ENCODE measurements around the gene PTMA.
"Not testable (repeated sequence)": the region's sequence is repeated elsewhere in the genome, so short reads cannot be mapped to it uniquely, and the experiment has no call there.

Gene PTMA

DNA sequence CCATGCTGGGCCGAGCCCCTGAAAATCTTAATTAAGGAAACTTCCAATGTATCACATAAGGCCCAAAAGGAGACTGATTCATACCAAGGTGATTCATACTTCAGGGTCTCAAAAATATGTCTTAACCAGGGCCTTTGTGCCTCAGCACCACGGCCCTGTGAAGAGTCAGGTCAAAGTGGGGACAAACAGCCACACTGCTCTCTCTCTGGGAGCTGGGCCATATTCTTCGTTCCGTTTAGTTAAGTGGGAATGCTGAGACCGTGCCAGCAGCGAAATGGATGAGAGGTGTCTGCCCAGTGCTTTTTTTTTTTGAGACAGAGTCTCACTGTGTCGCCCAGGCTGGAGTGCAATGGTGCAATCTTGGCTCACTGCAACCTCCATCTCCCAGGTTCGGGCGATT lies 9.3 kb upstream of the PTMA start:
- Mint-ChIP-seq H3K4me1 (ENCODE audit: low read depth) (no peaks in the 10 kb centered on the region), H3K9me3 (no peaks in the 10 kb centered on the region), H3K4me3 (no peak overlapping the region), H3K36me3 (ENCODE audit: low read depth) (peaks cover 2% of the 10 kb centered on the region), H3K27me3 (ENCODE audit: low read depth) (no peaks in the 10 kb centered on the region), H3K27ac (no peak overlapping the region)
- DNase-seq (ENCODE audit: low spot score), result no peak

DNA sequence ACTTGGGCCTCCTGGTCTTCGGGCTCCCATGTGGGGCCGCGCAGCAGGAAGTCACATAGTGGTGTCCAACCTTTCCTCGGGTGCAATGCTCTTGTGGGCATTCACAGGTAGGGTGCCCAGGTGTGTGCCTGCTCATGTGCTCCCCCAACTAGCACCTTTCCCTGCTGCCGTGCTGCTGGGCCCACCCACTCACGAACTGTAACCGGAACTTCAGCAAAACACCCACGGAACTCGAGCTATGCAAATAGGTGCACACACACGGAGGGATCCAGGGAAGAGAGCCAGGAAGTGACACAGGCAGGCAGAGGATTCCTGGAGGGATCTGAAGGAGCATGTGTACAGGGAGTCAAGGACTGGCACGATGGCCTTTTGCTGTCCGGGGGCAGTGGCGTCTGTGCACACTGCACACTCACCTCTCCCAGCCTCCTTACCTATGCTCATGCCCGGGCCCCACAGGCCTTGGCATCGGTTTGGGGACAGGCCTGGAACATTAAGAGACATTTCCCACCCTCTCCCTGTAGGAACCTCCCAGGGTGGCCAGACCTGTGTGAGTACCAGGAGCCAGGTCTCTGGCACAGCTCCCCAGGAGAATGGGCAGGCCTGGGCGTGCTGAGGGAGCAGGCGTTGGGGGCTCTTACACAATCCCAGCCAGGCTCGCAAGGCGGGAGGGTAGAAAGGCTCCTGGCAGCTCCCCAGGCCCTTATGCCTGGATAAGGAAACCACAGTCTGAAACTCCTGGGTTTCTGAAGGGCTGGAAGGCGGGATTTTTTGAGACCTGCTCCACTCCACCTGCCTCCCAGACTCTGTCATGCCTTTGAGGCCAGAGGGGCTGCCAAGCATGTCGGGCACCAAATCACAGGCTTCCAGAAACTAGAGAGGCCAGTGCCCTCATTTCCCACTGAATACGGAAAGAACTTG lies 6.6 kb upstream of the PTMA start:
- H3K4me1 Mint-ChIP-seq (ENCODE audit: low read depth), result peaks cover 8% of the 10 kb centered on the region
- H3K4me3 Mint-ChIP-seq, result no peak overlapping the region
- no peaks in the 10 kb centered on the region for H3K27me3 Mint-ChIP-seq (ENCODE audit: low read depth)
- no peak overlapping the region for H3K27ac Mint-ChIP-seq
- H3K9me3 Mint-ChIP-seq, result no peaks in the 10 kb centered on the region
- peaks cover 5% of the 10 kb centered on the region for H3K36me3 Mint-ChIP-seq (ENCODE audit: low read depth)
- DNase-seq (ENCODE audit: low spot score), result no peak

DNA sequence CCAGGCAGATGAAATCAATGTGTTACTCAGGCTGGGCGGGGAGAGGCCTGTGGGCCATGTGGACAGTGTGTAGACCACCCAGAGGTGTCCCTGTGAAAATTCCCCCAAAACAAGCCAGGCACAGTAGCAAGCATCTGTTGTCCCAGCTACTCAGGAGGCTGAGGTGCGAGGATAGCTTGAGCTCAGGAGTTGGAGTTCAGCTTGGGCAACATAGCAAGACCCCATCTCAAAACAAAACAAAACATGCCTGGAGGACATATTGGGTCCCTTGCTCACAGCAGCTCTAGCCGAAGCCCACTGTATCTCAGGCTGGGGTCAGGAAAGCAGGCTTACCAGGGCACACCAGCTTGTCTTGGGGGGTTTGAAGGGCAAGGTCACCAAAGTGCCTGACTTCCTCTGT lies 4.3 kb upstream of the PTMA start:
- H3K27me3 Mint-ChIP-seq (ENCODE audit: low read depth), result peaks cover 2% of the 10 kb centered on the region
- peaks cover 12% of the 10 kb centered on the region for H3K4me1 Mint-ChIP-seq (ENCODE audit: low read depth)
- H3K36me3 Mint-ChIP-seq (ENCODE audit: low read depth), result peaks cover 9% of the 10 kb centered on the region
- no peaks in the 10 kb centered on the region for H3K9me3 Mint-ChIP-seq
- H3K27ac Mint-ChIP-seq, result peak overlapping the region; percentile 70
- DNase-seq (ENCODE audit: low spot score), result no peak
- peak overlapping the region; percentile 34 for H3K4me3 Mint-ChIP-seq

DNA sequence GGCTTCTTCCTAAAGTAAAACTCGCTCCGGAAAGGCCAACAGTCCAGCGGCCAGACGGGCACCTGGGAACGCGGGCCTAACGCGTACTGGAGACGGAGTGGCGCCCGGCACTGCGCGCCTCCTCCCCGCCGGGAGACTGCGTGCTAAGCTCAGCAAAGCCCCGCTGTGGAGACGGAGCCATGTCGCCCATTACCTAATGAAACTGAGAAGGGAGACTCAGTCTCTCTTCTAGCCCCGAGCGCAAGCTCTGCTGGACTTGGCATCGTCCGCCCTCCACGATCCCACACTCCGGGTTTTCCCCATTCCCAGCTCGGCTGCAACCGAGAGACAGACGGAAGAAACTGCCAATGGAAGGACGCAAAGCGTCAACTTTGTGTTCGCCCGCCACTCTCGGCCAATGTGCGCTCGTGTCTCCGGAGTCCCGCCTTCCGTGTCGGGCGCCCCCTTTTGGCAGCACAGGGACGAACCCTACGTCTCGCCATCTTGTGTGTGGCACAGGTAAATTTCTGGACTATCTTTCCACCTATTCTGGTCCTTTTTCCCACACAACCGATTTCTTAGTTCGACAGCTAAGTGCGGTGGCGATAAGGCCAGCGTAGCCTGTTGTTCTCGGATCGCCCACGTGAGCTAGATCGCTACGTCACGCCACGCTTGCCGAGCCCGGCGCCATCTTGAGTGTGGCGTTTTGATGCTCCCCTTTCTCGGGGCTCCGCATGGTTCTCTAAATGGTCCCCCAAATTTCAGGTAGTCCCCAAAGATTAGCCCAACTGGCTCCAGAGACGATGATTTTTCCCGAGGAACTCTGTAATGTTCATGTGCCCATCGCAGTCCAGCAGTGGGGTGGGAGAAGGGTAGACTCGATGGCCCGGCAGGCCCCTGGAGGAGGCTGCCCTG lies 1.3 kb upstream of the PTMA start:
- peak overlapping the region; percentile 96 for H3K4me3 Mint-ChIP-seq
- peaks cover 27% of the 10 kb centered on the region for H3K36me3 Mint-ChIP-seq (ENCODE audit: low read depth)
- DNase-seq (ENCODE audit: low spot score), result peak; percentile 97
- peaks cover 2% of the 10 kb centered on the region for H3K27me3 Mint-ChIP-seq (ENCODE audit: low read depth)
- H3K4me1 Mint-ChIP-seq (ENCODE audit: low read depth), result peaks cover 18% of the 10 kb centered on the region
- H3K27ac Mint-ChIP-seq, result peak overlapping the region; percentile 100
- H3K9me3 Mint-ChIP-seq, result no peaks in the 10 kb centered on the region

DNA sequence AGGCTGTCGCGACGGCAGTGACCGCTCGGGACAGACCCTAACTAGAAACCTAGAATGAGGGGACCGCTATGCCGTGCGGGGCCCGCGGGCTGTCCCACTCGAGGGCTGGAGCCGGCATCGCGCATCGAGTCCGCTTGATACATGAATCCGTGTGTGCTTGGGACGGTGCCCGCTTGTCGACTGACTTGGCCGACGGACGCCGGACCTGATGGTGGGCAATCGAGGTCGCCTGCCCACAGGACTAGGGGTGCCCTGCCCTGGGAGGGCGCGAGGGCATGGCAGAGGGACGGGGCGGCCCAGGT lies 749 bp upstream of the PTMA start:
- Mint-ChIP-seq H3K36me3 (ENCODE audit: low read depth) (peaks cover 33% of the 10 kb centered on the region), H3K27me3 (ENCODE audit: low read depth) (peaks cover 2% of the 10 kb centered on the region)
- no peak for DNase-seq (ENCODE audit: low spot score)

DNA sequence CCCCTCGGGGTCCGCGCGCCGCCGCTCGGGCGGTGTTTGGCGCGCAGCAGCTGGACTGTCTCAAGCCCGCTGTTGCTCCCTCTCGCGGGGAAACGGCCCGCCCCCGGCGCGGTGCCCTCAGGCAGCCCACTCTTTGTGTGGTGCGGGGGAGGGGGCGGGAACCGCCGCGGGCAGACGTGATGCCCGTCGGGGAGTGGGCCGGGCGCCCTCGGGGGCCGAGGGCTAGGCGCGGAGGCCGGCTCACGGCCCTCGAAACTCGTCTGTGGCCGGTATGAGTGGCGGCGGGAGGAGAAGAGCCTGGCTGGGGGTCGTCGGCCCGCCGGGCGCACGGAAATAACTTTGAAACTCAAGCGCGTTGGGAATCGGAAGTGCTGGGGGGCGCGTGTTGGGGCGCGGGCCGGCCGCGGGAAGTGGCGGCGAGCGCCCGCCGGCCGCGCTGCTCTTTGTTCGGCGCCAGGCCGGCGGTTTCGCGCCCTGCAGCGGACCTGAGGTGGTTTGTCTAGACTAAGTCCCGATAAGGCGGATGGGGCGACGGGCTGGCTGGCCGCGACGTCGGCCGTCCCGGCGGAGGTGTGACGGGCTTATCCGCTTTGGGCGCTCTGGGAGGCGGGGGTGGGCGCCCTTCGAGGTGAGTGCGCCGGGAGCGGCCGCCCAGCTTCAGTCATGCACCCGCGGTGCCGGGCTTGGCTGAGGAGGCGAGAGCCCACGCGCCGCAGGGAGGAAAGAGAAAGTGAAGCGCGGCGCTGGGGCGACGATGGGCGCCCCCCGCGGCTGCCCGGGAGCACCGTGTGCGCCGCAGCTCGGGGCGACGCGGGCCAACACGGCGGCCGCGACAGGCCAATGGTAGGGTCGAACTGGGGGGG lies 679 bp downstream of the PTMA start:
- H3K36me3 Mint-ChIP-seq (ENCODE audit: low read depth), result peaks cover 44% of the 10 kb centered on the region
- peak; percentile 60 for DNase-seq (ENCODE audit: low spot score)
- peaks cover 33% of the 10 kb centered on the region for H3K4me1 Mint-ChIP-seq (ENCODE audit: low read depth)

More for the DNA sequence above, 749 bp upstream of the PTMA start:
- peaks cover 24% of the 10 kb centered on the region for H3K4me1 Mint-ChIP-seq (ENCODE audit: low read depth)
- H3K4me3 Mint-ChIP-seq, result peak overlapping the region; percentile 96
- H3K9me3 Mint-ChIP-seq, result no peaks in the 10 kb centered on the region
- peak overlapping the region; percentile 100 for H3K27ac Mint-ChIP-seq

DNA sequence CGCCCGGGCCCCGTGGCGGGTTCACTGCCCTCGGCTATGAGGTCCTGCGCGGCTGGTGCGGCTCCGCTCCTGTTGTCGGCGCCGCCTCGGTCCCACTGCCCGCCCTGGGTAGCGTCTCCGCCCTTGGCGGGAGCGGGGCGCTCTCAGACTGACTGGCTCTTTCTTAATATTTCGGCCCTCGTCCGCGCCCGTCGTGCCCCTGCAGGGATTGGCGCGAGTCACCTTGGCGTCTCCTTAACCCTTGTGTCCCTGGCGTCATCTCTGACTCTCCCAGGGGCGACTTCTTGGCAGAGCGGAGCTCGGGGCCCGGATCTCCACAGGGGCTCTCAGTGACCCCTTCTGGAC lies 1.3 kb downstream of the PTMA start:
- Mint-ChIP-seq H3K4me3 (peak overlapping the region; percentile 91), H3K36me3 (ENCODE audit: low read depth) (peaks cover 46% of the 10 kb centered on the region), H3K9me3 (no peaks in the 10 kb centered on the region), H3K27me3 (ENCODE audit: low read depth) (peaks cover 2% of the 10 kb centered on the region), H3K27ac (peak overlapping the region; percentile 95), H3K4me1 (ENCODE audit: low read depth) (peaks cover 33% of the 10 kb centered on the region)
- no peak for DNase-seq (ENCODE audit: low spot score)

More for the DNA sequence above, 679 bp downstream of the PTMA start:
- H3K27ac Mint-ChIP-seq, result peak overlapping the region; percentile 99
- H3K4me3 Mint-ChIP-seq, result peak overlapping the region; percentile 99
- peaks cover 2% of the 10 kb centered on the region for H3K27me3 Mint-ChIP-seq (ENCODE audit: low read depth)
- no peaks in the 10 kb centered on the region for H3K9me3 Mint-ChIP-seq

DNA sequence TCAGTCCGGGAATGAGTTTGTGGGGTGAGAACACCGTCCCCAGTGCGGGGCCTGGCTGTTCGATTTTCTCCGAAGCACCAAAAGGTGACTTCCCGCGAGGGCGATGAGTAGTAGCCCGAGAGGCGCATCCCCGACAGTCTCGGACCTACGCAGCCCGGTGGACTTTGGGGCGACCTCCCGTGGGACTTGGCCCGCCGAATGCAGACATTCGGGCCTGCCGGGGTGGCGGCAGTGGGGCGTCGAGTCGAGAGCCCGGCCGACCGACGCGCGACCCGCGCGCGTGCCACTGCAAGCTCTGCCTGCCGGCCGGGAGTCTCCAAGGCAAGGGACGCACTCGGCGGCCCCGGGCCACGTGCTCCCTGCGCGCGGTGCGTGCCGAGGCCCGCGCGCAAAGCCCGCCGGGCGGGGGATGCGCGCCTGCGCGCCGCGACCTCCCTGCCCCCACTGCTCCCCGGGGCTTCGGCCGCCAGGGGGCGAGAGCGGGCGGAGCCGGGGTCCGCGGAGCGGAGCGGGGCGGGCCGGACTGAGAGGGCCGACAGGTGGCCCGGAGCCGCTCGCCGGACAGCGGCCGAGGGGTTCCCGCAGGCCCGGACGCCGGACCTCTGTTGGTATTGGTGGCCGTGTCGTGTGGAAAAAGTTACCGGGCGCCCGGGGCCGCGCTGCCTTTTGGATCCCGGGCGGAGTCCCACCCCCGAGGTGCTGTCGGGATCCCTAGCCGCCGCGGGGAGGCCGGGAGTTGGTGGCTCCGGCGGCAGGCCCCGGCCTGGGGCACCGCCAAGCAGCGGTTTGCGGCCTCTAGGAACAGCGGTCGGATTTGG lies 1.9 kb downstream of the PTMA start:
- DNase-seq (ENCODE audit: low spot score), result peak; percentile 89
- peaks cover 2% of the 10 kb centered on the region for H3K27me3 Mint-ChIP-seq (ENCODE audit: low read depth)
- peak overlapping the region; percentile 99 for H3K27ac Mint-ChIP-seq
- H3K4me1 Mint-ChIP-seq (ENCODE audit: low read depth), result peaks cover 33% of the 10 kb centered on the region
- H3K36me3 Mint-ChIP-seq (ENCODE audit: low read depth), result peaks cover 48% of the 10 kb centered on the region
- peak overlapping the region; percentile 100 for H3K4me3 Mint-ChIP-seq
- no peaks in the 10 kb centered on the region for H3K9me3 Mint-ChIP-seq

DNA sequence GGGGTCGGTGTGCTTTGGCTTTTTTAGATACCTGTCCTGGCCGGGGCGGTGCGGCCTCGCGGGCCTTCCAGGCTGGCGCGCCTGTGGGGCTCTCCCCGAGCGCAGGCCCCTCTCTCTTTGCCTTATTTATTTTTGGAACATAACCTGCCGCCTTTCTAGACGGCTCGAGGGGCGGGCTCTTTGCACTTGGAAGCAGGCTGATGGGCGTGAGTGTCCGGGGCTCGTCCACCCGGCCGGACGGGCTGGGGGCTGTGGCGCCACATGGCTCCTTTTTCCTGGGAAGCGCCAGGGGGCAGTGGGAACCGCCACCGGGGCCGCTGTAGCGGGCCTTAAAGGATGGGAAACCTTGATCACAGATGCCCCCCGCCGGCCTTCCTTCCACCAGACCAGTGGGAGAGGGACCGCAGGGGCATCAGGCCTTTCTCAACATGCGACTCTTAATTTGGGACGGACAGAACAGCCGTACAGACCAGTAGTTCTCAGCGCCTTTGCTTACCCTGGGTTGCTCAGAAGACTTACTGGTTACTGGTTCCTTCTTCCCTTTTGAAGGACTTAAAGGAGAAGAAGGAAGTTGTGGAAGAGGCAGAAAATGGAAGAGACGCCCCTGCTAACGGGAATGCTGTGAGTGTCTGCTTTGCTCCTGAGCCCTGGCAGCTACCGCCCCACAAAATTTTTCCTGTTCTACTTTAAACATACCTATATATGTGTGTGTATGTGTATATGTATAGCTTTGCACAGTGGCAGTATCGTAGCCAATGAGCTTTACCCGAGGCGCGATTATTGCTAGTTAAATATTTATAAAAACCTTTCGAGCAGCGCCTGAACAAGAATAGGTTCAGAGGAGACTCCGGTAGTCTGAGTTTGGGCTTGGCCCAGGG lies 2.7 kb downstream of the PTMA start:
- peaks cover 52% of the 10 kb centered on the region for H3K36me3 Mint-ChIP-seq (ENCODE audit: low read depth)
- H3K27me3 Mint-ChIP-seq (ENCODE audit: low read depth), result peaks cover 2% of the 10 kb centered on the region
- H3K4me3 Mint-ChIP-seq, result peak overlapping the region; percentile 100
- no peak for DNase-seq (ENCODE audit: low spot score)
- peaks cover 33% of the 10 kb centered on the region for H3K4me1 Mint-ChIP-seq (ENCODE audit: low read depth)
- H3K27ac Mint-ChIP-seq, result peak overlapping the region; percentile 99
- H3K9me3 Mint-ChIP-seq, result no peaks in the 10 kb centered on the region

DNA sequence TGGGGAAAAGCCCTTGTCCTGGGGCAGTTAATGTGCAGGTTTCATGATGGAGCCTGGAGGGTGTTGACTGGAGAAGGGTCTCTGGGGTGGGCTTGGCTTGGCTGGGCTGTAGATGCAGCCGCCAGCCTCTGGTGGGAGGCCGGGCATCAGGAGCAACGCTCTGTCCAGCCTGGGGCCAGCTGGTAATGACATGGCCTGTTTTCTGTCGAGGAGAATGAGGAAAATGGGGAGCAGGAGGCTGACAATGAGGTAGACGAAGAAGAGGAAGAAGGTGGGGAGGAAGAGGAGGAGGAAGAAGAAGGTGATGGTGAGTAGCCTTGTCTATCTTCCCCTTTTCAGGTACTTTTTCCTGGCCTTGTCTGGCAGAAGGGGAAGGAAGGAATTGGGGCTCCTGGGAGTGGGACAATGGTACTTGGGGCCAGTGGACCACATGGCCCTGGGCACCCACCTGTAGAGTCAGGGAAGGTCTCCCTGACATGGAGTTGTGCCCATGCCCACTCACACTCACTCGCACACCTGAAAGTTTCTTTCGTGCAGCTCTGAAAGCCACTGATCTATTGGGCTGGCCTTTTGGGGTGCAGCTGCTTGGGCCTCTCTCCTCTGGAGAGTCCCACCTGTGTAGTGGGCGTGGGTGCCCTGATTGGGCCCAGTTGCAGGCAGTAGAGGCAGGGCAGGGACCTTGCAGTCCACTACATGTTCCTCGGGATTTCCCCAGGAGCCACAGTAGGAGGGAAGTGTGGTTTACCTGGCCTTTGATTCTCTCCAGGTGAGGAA lies 3.5 kb downstream of the PTMA start:
- peak; percentile 32 for DNase-seq (ENCODE audit: low spot score)
- Mint-ChIP-seq H3K36me3 (ENCODE audit: low read depth) (peaks cover 52% of the 10 kb centered on the region), H3K4me1 (ENCODE audit: low read depth) (peaks cover 31% of the 10 kb centered on the region), H3K9me3 (no peaks in the 10 kb centered on the region), H3K27me3 (ENCODE audit: low read depth) (peaks cover 2% of the 10 kb centered on the region), H3K4me3 (peak overlapping the region; percentile 100), H3K27ac (peak overlapping the region; percentile 99)

DNA sequence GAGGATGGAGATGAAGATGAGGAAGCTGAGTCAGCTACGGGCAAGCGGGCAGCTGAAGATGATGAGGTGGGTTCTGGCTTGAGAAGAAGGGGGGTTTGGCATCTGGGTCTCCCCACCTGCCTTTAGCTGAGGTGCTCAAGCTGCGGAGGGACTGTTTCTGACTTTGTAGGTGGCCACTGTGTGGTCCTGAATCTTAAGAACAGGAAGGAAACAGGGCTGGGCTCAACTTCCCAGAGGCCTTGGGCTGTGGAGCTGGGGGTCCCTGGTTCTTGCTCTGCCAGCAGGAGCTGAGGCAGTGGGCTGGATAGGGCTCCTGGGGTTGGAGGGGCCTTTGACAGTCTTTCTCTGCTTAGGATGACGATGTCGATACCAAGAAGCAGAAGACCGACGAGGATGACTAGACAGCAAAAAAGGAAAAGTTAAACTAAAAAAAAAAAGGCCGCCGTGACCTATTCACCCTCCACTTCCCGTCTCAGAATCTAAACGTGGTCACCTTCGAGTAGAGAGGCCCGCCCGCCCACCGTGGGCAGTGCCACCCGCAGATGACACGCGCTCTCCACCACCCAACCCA lies 4.2 kb downstream of the PTMA start:
- H3K27me3 Mint-ChIP-seq (ENCODE audit: low read depth); H3K9me3 Mint-ChIP-seq: not testable (repeated sequence)
- peak; percentile 69 for DNase-seq (ENCODE audit: low spot score)
- peak overlapping the region; percentile 99 for H3K27ac Mint-ChIP-seq
- H3K4me1 Mint-ChIP-seq (ENCODE audit: low read depth), result peaks cover 31% of the 10 kb centered on the region
- H3K4me3 Mint-ChIP-seq, result peak overlapping the region; percentile 100
- peaks cover 52% of the 10 kb centered on the region for H3K36me3 Mint-ChIP-seq (ENCODE audit: low read depth)
